CD4-positive, alpha-beta T cell (primary cell): ENCODE measurements around the gene DDX1. TPM values are rescaled to one million over a fixed set of nuclear protein-coding genes. Genes with fewer than 3 reads are reported as not detected.

Experiments used
- ATAC-seq: fragments of 200-7000 bp; cut with Tn5 transposase; one replicate; pipeline ENCODE4 v1.10.0; 2022; ENCODE audit warnings: mild to moderate bottlenecking; ENCODE audit not compliant: poor library complexity
- CTCF ChIA-PET: fragments of 350-600 bp; sonication (Branson Sonifier 250); formaldehyde crosslinking; loops from one replicate; lab custom pipeline; 2021; ENCODE audit warnings: antibody characterized with exemption, inconsistent platforms; lab: Charles Lee
- POLR2A ChIA-PET: fragments of 350-600 bp; sonication (Branson Sonifier 250); formaldehyde crosslinking; loops from one replicate; lab custom pipeline; 2021; ENCODE audit warnings: antibody characterized with exemption, inconsistent platforms; lab: Charles Lee
- DNase-seq, 14 experiments: peaks; one replicate each; pipeline ENCODE4 v3.0.0-alpha.2; 2013 to 2020; ENCODE audit warnings: mixed read lengths in 2 of 14
- H3K27ac ChIP-seq, 2 donors: one replicate each; pipeline versions ENCODE4 v1.5.1 to v1.7.0; 2013; ENCODE audit warnings: low read length in 2 of 2, low read depth in 1 of 2, mild to moderate bottlenecking in 1 of 2
- H3K27me3 ChIP-seq, 2 experiments: 1 replicate in 1 of 2; 2 replicates in 1 of 2; pipeline versions ENCODE4 v1.6.1 to v1.7.0; 2013; ENCODE audit warnings: low read length in 2 of 2, control low read depth in 1 of 2, mild to moderate bottlenecking in 1 of 2, moderate library complexity in 1 of 2; ENCODE audit not compliant: insufficient read depth in 2 of 2, control insufficient read depth in 1 of 2
- H3K36me3 ChIP-seq: one replicate; pipeline ENCODE4 v1.6.1; 2013; ENCODE audit warnings: low read length, control low read depth; ENCODE audit not compliant: insufficient read depth
- H3K4me1 ChIP-seq: one replicate; pipeline ENCODE4 v1.6.1; 2013; ENCODE audit warnings: low read length, control low read depth; ENCODE audit not compliant: insufficient read depth
- H3K4me3 ChIP-seq: one replicate; pipeline ENCODE4 v1.5.1; 2013; ENCODE audit warnings: mild to moderate bottlenecking, low read length, moderate library complexity
- H3K9me3 ChIP-seq, 2 experiments: 1 replicate in 1 of 2; 2 replicates in 1 of 2; pipeline versions ENCODE4 v1.6.1 to v1.7.0; 2013; ENCODE audit warnings: low read length in 2 of 2, mild to moderate bottlenecking in 2 of 2, control low read depth in 1 of 2, moderate library complexity in 1 of 2; ENCODE audit not compliant: control insufficient read depth in 1 of 2, insufficient read depth in 1 of 2
- H3K27ac Mint-ChIP-seq: one replicate; pipeline ENCODE4 v1.8.0; 2020; ENCODE audit warnings: mixed read lengths
- H3K27me3 Mint-ChIP-seq: one replicate; pipeline ENCODE4 v1.8.0; 2021; ENCODE audit warnings: mixed read lengths
- H3K36me3 Mint-ChIP-seq: one replicate; pipeline ENCODE4 v1.8.0; 2021; ENCODE audit warnings: low read depth, mixed read lengths
- H3K4me1 Mint-ChIP-seq: one replicate; pipeline ENCODE4 v1.8.0; 2021; ENCODE audit warnings: low read depth, mixed read lengths
- H3K4me3 Mint-ChIP-seq: one replicate; pipeline ENCODE4 v1.8.0; 2020; ENCODE audit warnings: mild to moderate bottlenecking, mixed read lengths
- H3K9me3 Mint-ChIP-seq: one replicate; pipeline ENCODE4 v1.8.0; 2020; ENCODE audit warnings: mixed read lengths
- intact Hi-C, 2 experiments: fragments of 100-400 bp; cut with DNase I in 1 of 2; cut with micrococcal nuclease in 1 of 2; formaldehyde crosslinking; loops; one replicate each; pipeline versions ENCODE4 v1.15.1 to v1.9.0; 2023 to 2025; cut with DNase I, micrococcal nuclease
- total RNA-seq, 174 experiments: library from RNA in 2 of 174; stranded (reverse) in 2 of 174; gene quantifications; one replicate each; pipeline ENCODE4 v1.2.3 and lab custom pipeline; 2021 to 2026
- TF ChIP-seq, protein P1 (sequence below): fragments of 200-600 bp; IDR thresholded peaks from one replicate; pipeline ENCODE4 v1.8.0; 2022; ENCODE audit warnings: antibody characterized with exemption, mild to moderate bottlenecking

DDX1 gene
- total RNA-seq, 2 experiments from 2014 or later = 48.8 to 50.1 TPM

DNA sequence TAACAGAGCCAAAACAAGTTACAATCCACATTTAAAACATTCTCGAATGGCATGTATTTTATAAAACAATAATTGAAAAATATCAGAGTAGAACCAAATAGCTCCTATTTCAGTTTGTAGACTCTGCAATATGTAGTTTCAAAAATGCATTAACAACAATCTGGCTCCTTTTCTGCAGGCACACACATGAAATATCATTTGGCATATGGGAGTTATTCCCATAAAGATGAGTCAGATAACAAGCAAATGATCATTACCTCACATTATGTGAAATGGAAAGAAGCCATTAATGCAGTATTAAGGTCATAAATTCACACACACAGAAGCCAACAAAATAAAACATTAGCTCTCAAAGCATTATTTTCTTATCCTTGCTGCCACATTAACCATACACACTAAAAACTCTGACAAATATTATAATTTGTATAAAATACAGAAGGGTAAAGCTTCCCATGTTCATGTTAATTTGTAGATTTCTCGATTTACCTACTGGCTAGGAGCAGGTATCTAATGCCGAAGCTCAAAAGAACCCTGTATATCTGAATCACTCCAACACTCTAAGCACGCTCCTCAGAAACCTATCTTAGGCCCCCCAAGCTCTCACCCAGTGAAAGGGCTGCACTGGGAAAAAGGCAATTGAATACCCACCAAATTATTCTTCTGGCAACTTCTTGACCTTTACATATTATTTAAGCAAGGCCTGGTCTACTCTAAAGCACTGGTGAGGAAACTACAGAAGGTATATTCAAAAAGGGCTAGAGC lies 44.4 kb upstream of the DDX1 start:
- Mint-ChIP-seq H3K4me3 (no peak overlapping the region), H3K27ac (no peak overlapping the region), H3K9me3 (no peaks in the 10 kb centered on the region), H3K4me1 (no peaks in the 10 kb centered on the region), H3K27me3 (no peaks in the 10 kb centered on the region), H3K36me3 (peaks cover 55% of the 10 kb centered on the region)
- TF ChIP-seq, protein P1, sequence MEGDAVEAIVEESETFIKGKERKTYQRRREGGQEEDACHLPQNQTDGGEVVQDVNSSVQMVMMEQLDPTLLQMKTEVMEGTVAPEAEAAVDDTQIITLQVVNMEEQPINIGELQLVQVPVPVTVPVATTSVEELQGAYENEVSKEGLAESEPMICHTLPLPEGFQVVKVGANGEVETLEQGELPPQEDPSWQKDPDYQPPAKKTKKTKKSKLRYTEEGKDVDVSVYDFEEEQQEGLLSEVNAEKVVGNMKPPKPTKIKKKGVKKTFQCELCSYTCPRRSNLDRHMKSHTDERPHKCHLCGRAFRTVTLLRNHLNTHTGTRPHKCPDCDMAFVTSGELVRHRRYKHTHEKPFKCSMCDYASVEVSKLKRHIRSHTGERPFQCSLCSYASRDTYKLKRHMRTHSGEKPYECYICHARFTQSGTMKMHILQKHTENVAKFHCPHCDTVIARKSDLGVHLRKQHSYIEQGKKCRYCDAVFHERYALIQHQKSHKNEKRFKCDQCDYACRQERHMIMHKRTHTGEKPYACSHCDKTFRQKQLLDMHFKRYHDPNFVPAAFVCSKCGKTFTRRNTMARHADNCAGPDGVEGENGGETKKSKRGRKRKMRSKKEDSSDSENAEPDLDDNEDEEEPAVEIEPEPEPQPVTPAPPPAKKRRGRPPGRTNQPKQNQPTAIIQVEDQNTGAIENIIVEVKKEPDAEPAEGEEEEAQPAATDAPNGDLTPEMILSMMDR = no peak
- no peak overlapping the region for H3K27ac ChIP-seq
- H3K36me3 ChIP-seq = peaks cover 15% of the 10 kb centered on the region
- intact Hi-C loops = no loop called here
- H3K9me3 ChIP-seq = no peaks in the 10 kb centered on the region
- no peak for DNase-seq
- no peak overlapping the region for H3K4me3 ChIP-seq
- H3K27me3 ChIP-seq = no peaks in the 10 kb centered on the region
- CTCF ChIA-PET = interaction anchor here (1.0 to 1.4 kb wide), 2 partner anchors 22 to 30 kb away, joined by 3 to 4 read pairs; no protein-coding TSS in a partner anchor
- ATAC-seq = no peak
- H3K4me1 ChIP-seq = no peaks in the 10 kb centered on the region
- POLR2A ChIA-PET = interaction anchor here (1.1 kb wide), 1 partner anchor 14 kb away, joined by 8 read pairs; the partner anchor contains the start of gene NBAS

DNA sequence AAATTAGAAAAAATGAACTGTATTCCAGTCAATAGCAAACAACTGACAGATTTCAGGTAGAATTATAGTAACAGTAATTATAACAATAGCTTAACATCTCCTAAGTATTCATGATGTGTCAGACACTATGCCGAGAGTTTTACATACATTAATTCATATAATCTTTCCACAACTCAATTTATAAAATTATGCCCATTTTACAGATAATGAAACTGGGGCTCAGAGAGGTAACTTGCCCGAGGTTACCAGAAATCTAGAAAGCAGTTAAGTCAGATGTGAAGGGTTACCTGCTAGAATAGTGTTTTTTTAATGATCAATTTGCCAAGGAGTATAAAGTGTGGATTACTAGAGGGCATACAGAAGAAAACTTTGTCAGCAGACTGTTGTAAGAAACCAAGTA lies 42.7 kb upstream of the DDX1 start:
- H3K4me3 Mint-ChIP-seq = no peak overlapping the region
- H3K9me3 ChIP-seq = no peaks in the 10 kb centered on the region
- H3K27ac ChIP-seq = no peak overlapping the region
- DNase-seq (no peak), ATAC-seq (no peak)
- peaks cover 24% of the 10 kb centered on the region for H3K36me3 ChIP-seq
- H3K27me3 ChIP-seq = no peaks in the 10 kb centered on the region
- TF ChIP-seq, protein P1 = no peak
- H3K9me3 Mint-ChIP-seq = no peaks in the 10 kb centered on the region
- peaks cover 55% of the 10 kb centered on the region for H3K36me3 Mint-ChIP-seq
- no peaks in the 10 kb centered on the region for H3K4me1 ChIP-seq
- CTCF ChIA-PET = no interaction called here
- no peak overlapping the region for H3K27ac Mint-ChIP-seq
- intact Hi-C loops = no loop called here
- POLR2A ChIA-PET = no interaction called here
- no peaks in the 10 kb centered on the region for H3K27me3 Mint-ChIP-seq
- H3K4me3 ChIP-seq = no peak overlapping the region
- H3K4me1 Mint-ChIP-seq = no peaks in the 10 kb centered on the region

DNA sequence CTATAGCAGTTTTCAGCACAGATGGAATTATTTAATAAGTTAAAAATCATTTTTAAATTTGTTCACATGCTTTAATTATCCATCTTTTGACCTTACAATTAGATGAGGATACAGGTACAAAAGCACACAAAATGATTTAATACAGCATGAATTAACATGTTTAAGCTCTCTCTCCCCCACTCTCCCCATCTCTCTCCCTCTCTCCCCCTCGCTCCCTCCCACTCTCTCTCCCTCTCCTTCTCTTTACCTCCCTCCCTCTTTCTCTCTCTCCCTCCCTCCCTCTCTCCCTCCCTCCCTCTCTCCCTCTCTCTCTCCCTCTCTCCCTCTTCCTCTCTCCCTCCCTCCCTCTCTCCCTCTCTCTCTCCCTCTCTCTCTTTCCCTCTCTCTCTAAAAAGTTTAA lies 38.1 kb upstream of the DDX1 start:
- peaks cover 65% of the 10 kb centered on the region for H3K36me3 Mint-ChIP-seq
- H3K9me3 ChIP-seq = no peaks in the 10 kb centered on the region
- no peaks in the 10 kb centered on the region for H3K27me3 Mint-ChIP-seq
- no peaks in the 10 kb centered on the region for H3K27me3 ChIP-seq
- H3K4me1 Mint-ChIP-seq = peaks cover 7% of the 10 kb centered on the region
- H3K4me1 ChIP-seq = peaks cover 3% of the 10 kb centered on the region
- no peak overlapping the region for H3K27ac Mint-ChIP-seq
- TF ChIP-seq, protein P1 = no peak
- intact Hi-C loops = no loop called here
- POLR2A ChIA-PET = no interaction called here
- DNase-seq (no peak), ATAC-seq (no peak)
- no peak overlapping the region for H3K4me3 ChIP-seq
- H3K9me3 Mint-ChIP-seq = no peaks in the 10 kb centered on the region
- peaks cover 43% of the 10 kb centered on the region for H3K36me3 ChIP-seq
- no peak overlapping the region for H3K27ac ChIP-seq
- H3K4me3 Mint-ChIP-seq = no peak overlapping the region
- CTCF ChIA-PET = interaction anchor here (3.0 kb wide), 1 partner anchor 24 kb away, joined by 8 read pairs; no protein-coding TSS in a partner anchor
